Measurements from ENCODE around the gene COQ3.

COQ3 gene, protein sequence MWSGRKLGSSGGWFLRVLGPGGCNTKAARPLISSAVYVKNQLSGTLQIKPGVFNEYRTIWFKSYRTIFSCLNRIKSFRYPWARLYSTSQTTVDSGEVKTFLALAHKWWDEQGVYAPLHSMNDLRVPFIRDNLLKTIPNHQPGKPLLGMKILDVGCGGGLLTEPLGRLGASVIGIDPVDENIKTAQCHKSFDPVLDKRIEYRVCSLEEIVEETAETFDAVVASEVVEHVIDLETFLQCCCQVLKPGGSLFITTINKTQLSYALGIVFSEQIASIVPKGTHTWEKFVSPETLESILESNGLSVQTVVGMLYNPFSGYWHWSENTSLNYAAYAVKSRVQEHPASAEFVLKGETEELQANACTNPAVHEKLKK

DNA sequence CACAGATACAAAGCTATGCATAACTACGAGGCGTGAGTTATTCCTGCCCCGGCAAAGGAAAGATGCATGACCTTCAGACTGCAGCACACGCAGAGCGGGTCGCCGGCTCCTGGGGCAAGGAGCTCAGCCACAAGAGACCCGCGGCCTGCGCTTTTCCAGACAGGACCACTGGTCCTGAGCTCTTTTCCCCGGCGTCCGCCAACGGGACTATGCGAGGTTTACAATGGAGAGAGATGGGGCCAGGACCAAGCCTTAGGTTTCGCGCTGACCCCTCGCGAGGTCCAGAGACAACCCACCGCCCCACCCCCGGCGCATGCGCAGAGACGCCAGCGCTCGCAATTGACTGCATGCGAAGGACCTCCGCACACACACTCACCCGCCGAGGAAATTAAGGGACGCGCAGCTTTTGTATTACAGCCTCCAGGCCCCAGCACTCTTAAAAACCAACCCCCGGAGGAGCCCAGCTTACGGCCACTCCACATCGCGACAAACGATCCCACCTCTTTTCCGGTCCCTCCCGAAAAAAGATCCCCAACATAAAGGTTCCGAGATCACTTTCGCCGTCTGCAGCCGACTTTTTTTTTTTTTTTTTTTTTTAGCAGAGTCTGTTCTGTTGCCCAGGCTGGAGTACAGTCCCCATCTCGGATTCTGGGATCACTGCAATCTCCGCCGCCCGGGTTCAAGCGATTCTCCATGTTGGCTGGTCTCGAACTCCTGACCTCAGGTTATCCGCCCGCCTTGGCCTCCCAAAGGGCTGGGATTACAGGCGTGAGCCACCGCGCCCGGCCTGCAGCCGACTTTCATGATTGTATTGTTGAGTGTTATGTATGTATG lies at the start of gene COQ3:
Gene COQ3 (minus strand): TSS at position 498 of the 834 bp plus-strand sequence. CDS start 16 bp downstream, at position 482.
- peak within 1 kb of the TSS; percentile 83 for H3K4me3 ChIP-seq (ENCODE audit: low read depth, low read length)

- no peak overlapping the region for H3K4me3 ChIP-seq (ENCODE audit: low read depth, low read length)
These were observed 40.9 kb upstream of the COQ3 start for GRCh38 chr6:99434702-99435530.

DNA sequence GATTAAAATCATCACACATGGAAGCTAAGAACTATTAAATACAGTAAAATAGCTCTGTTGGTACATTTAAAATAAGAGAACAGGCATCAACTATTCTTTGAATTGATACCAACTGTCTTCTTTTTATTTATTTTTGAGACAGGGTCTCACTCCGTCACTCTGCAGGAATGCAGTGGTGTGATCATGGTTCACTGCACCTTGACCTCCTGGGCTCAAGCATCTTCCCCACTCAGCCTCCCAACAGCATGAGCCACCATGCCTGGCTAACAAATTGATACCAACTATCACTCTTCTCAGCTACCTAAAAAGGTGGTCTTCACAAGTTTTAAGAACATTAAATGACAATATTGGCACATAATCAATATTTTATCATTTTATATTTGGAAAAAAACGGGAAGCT lies 38.9 kb upstream of the COQ3 start:
- H3K4me3 ChIP-seq (ENCODE audit: low read depth, low read length): no peak overlapping the region

DNA sequence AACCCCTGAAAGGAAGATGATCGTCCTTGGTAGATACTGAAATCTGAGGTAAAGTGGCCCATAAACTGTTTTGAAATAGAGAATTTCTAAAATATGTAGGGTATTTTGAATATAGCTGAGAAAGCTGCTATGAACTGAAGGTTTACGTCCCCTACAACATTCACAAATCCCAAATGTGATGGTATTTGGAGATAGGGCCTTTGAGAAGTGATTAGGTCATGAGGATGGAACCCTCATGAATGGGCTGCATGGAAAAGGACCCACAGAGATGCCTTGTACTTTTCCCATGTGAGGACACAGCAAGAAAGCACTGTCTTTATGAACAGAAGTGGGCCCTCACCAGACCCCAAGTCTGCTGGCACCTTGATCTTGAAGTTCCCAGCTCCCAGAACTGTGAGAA lies 37.9 kb upstream of the COQ3 start:
- no peak overlapping the region for H3K4me3 ChIP-seq (ENCODE audit: low read depth, low read length)

DNA sequence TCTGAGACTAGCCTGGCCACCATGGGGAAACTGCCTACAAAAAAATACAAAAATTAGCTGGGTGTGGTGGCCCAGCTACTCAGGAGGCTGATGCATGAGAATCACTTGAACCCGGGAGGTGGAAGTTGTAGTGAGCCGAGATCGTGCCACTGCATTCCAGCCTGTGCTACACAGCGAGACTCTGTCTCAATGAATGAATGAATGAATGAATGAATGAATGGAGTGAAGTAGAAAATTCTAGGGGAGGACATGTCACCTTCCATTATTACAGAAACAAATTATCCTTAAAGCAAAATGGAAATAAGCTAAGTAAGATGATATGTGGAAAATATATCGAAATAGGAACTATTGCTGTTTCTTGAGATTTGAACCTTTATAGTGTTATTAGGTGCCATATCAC lies 34.0 kb upstream of the COQ3 start:
- H3K4me3 ChIP-seq (ENCODE audit: low read depth, low read length): no peak overlapping the region

DNA sequence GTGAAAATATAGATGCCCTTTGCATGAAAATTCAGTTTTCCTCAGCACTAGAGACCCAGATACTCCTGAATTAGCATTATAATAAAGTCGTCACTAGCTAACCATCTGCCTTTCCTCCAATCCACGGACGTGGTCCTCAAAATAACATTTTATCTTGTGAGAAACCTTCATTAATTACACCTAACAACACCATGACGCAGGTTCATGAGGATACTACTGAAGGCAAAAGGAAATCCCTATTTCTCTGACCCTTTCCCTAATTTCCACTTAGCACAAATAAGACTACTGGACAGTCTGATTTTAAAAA lies 32.4 kb upstream of the COQ3 start:
- H3K4me3 ChIP-seq (ENCODE audit: low read depth, low read length): peak overlapping the region; percentile 100

DNA sequence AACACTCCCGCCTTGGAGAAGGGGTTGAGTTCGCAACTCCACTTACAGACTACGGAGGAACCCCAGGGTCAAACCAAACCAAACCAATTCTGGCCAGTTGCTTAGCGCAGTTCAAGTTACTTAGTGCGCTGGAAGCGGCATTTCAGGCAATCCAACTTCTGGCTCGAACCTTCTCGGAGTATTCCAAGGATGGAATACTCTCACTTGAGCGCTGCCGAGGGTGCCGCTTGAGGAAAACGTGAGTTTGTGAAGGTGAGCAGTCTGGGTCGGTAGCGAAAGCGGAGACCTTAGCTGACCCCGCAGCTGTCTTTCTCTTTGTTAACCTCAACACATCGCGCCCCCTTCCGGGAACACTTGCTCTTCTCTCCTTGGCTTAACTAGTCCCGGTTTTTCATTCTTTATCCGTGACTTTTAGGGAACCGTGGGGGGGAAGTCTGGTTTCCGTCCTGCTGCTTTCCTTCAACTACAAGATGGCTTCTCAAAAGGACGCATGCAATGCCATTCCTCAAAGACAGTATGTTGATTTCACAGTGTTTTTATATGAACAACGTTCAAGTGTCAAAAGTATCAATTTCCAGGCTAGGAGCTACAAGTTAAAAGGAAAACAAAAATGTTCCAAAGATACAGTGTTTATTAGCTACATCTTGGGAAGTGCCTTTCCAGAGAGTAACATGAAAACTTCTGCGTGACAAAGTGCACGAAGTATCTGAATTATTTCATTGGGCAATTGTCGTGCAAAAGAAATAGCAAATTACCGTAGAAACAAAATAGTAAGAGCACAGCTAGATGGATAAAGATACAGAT lies 31.9 kb upstream of the COQ3 start:
- H3K4me3 ChIP-seq (ENCODE audit: low read depth, low read length): peak overlapping the region; percentile 100

GRCh38 chr6:99424761-99425646 lies 31.0 kb upstream of the COQ3 start, which contains the start of gene PNISR:
Gene PNISR (minus strand): TSS chr6:99425308. CDS start chr6:99414659, 10,649 bp downstream.
- H3K4me3 ChIP-seq (ENCODE audit: low read depth, low read length): peak within 1 kb of the TSS; percentile 100

GRCh38 chr6:99424022-99424421 lies 30.0 kb upstream of the COQ3 start:
- H3K4me3 ChIP-seq (ENCODE audit: low read depth, low read length): peak overlapping the region; percentile 100

GRCh38 chr6:99422912-99423311 lies 28.9 kb upstream of the COQ3 start:
- no peak overlapping the region for H3K4me3 ChIP-seq (ENCODE audit: low read depth, low read length)

GRCh38 chr6:99416892-99417767 lies 23.1 kb upstream of the COQ3 start:
- no peak overlapping the region for H3K4me3 ChIP-seq (ENCODE audit: low read depth, low read length)

GRCh38 chr6:99416226-99416625 lies 22.2 kb upstream of the COQ3 start:
- no peak overlapping the region for H3K4me3 ChIP-seq (ENCODE audit: low read depth, low read length)

- no peak overlapping the region for H3K4me3 ChIP-seq (ENCODE audit: low read depth, low read length)
These were observed 21.5 kb upstream of the COQ3 start for GRCh38 chr6:99415446-99415845.

DNA sequence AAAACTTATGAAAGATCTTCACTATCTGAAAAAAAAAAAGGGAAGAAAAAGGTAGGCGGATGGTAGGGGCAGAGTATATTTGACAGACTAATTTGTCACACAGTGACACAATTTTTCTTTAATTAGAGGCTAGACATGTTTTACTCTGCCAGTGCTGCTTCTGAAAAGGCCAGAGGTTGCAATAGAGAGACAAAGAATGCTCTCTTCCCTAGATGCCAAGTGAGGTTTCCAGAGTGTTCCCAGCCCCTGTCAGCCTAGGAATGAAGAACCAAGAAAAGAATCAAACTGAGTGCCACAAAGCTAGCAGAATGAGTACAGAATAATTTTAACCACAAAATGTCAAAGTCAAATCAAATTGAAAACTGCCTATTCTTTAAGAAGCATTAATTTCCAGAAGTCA lies 18.1 kb upstream of the COQ3 start:
- H3K4me3 ChIP-seq (ENCODE audit: low read depth, low read length): no peak overlapping the region

- H3K4me3 ChIP-seq (ENCODE audit: low read depth, low read length): no peak overlapping the region
These were observed 15.7 kb upstream of the COQ3 start for GRCh38 chr6:99409672-99410071.

DNA sequence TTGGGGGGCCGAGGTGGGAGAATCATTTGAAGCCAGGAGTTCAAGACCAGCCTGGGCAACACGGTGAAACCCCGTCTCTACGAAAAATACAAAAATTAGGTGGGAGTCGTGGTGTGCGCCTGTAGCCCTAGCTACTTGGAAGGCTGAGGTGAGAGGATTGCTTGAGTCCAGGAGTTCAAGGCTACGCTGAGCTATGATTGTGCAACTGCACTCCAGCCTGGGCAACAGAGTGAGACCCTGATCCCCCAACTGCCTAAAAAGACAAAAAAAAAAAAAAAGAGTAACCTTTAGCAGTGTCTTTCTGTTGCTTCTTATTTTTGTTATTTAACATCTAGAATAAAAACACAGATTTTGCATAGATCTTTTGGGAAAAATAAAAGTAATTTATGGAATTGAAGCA lies 13.1 kb upstream of the COQ3 start:
- H3K4me3 ChIP-seq (ENCODE audit: low read depth, low read length): no peak overlapping the region

DNA sequence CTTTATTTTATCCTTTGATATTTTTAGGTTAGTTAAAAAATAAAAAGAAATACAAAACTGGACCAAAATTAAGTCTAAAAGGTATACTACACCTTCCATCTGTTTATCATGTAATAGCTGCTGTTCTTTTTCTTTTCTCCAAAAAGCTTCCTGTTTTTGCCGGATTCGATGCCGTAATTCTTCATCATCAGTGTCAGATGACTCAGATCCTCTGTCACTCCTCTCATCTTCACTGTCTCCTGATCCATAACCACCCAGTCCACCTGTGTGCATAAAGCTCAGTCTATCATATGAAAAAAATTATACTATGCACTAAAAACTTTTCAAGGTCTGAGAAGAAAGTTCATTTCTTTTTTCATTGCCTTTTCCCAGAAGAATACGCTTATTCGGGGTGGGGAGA lies 8.5 kb upstream of the COQ3 start:
- H3K4me3 ChIP-seq (ENCODE audit: low read depth, low read length): no peak overlapping the region

DNA sequence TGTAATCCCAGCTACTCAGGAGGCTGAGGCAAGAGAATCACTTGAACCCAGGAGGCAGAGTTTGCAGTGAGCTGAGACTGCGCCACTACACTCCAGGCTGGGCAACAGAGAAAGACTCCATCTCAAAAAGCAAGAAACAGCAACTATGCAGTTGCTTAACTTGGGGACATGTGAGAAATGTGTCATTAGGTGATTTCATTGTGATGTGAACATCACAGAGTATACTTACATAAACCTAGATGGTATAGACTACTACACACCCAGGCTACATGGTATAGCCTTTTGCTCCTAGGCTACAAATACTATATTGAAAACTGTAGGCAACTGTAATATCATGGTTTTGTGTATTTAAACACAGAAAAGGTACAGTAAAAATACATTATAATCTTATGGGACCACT lies 3.3 kb upstream of the COQ3 start:
- H3K4me3 ChIP-seq (ENCODE audit: low read depth, low read length): no peak overlapping the region

DNA sequence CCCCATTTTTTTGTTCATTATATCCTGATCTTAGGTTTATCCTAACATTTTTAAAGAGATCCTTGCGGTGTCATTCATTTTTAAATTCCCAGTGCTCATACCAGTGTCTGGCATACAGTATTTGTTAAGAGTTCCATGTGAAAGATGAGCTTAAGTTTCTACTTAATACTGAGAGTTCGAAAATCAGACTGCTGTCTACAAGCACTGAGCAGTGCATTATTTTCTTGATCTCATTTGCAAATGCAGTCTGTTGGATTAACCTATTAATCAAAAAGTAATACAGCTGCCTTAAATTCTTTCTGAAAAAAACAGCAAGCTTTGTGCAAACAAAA lies 663 bp downstream of the COQ3 start:
- peak overlapping the region; percentile 83 for H3K4me3 ChIP-seq (ENCODE audit: low read depth, low read length)

Data from iPS-11a (cell line).